Skeletal muscle tissue (tissue), 4 donors: ENCODE data around the gene STRA6. TPM values are rescaled to one million over a fixed set of nuclear protein-coding genes. Genes with fewer than 3 reads are reported as not detected.

ENCODE experiments used
- H3K27ac ChIP-seq: one replicate; pipeline ENCODE4 v1.7.0; 2013; ENCODE audit warnings: mild to moderate bottlenecking, low read depth, low read length, inconsistent platforms
- H3K27me3 ChIP-seq, 3 donors: one replicate each; pipeline ENCODE4 v1.7.0; 2013; ENCODE audit warnings: low read length in 3 of 3; ENCODE audit not compliant: control insufficient read depth in 3 of 3, insufficient read depth in 3 of 3
- H3K36me3 ChIP-seq, 3 donors: one replicate each; pipeline ENCODE4 v1.7.0; 2013; ENCODE audit warnings: low read length in 3 of 3; ENCODE audit not compliant: control insufficient read depth in 3 of 3, insufficient read depth in 3 of 3
- H3K4me1 ChIP-seq, 3 donors: one replicate each; pipeline ENCODE4 v1.7.0; 2013; ENCODE audit warnings: low read length in 3 of 3, mild to moderate bottlenecking in 3 of 3; ENCODE audit not compliant: control insufficient read depth in 3 of 3, insufficient read depth in 3 of 3
- H3K4me3 ChIP-seq, 3 donors: one replicate each; pipeline ENCODE4 v1.7.0; 2013; ENCODE audit warnings: low read length in 3 of 3
- H3K9ac ChIP-seq, 3 donors: one replicate each; pipeline ENCODE4 v1.7.0; 2013; ENCODE audit warnings: low read length in 3 of 3, mild to moderate bottlenecking in 3 of 3, moderate library complexity in 2 of 3, low read depth in 1 of 3
- H3K9me3 ChIP-seq, 3 donors: one replicate each; pipeline ENCODE4 v1.7.0; 2013; ENCODE audit warnings: low read length in 3 of 3; ENCODE audit not compliant: control insufficient read depth in 3 of 3
- total RNA-seq: library from RNA; depleted of rRNA; stranded (reverse); fragments of >200 nt; gene quantifications from one replicate; pipeline ENCODE4 v1.2.3, GENCODE V29; 2014
- donor health status: Osteomylitis.

STRA6 gene
- total RNA-seq, 1 donor from 2014 or later: 1.0 TPM

- Histone ChIP-seq H3K9me3 (no peaks in the 10 kb centered on the region), H3K27ac (no peak overlapping the region), H3K4me1 (peaks cover 7 to 14% (median 14%) of the 10 kb centered on the region in 3 donors), H3K9ac (no peak overlapping the region), H3K27me3 (peaks cover 0 to 5% (median 3%) of the 10 kb centered on the region in 3 donors), H3K4me3 (no peak overlapping the region), H3K36me3 (no peaks in the 10 kb centered on the region)
Observed at GRCh38 chr15:74184582-74185091, 17.9 kb downstream of the STRA6 start.

- no peak overlapping the region for H3K27ac ChIP-seq
- H3K4me3 ChIP-seq: no peak overlapping the region
- H3K9ac ChIP-seq: no peak overlapping the region
- H3K36me3 ChIP-seq: no peaks in the 10 kb centered on the region
- peaks cover 27 to 36% (median 32%) of the 10 kb centered on the region in 3 donors for H3K4me1 ChIP-seq
- no peaks in the 10 kb centered on the region for H3K9me3 ChIP-seq
- peaks cover 0 to 9% (median 3%) of the 10 kb centered on the region in 3 donors for H3K27me3 ChIP-seq
Observed at GRCh38 chr15:74182131-74182530, 20.5 kb downstream of the STRA6 start.

- H3K4me1 ChIP-seq: peaks cover 32 to 47% (median 38%) of the 10 kb centered on the region in 3 donors
- no peaks in the 10 kb centered on the region for H3K9me3 ChIP-seq
- H3K36me3 ChIP-seq: no peaks in the 10 kb centered on the region
- peaks cover 0 to 9% (median 3%) of the 10 kb centered on the region in 3 donors for H3K27me3 ChIP-seq
- H3K27ac ChIP-seq: no peak overlapping the region
- H3K9ac ChIP-seq: no peak overlapping the region
- no peak overlapping the region for H3K4me3 ChIP-seq
Observed at GRCh38 chr15:74180881-74181602, 21.5 kb downstream of the STRA6 start.

GRCh38 chr15:74179983-74180880, 22.4 kb downstream of the STRA6 start:
- H3K27ac ChIP-seq: peak overlapping the region; percentile 25
- peak overlapping the region in 1 of 3 donors; percentile 29 for H3K4me3 ChIP-seq
- H3K27me3 ChIP-seq: peaks cover 0 to 9% (median 3%) of the 10 kb centered on the region in 3 donors
- no peak overlapping the region for H3K9ac ChIP-seq
- H3K9me3 ChIP-seq: no peaks in the 10 kb centered on the region
- H3K4me1 ChIP-seq: peaks cover 35 to 53% (median 46%) of the 10 kb centered on the region in 3 donors
- peaks cover 0 to under 1% (median 0%) of the 10 kb centered on the region in 3 donors for H3K36me3 ChIP-seq

- Histone ChIP-seq H3K4me3 (peak overlapping the region in 1 of 3 donors; percentile 29), H3K36me3 (peaks cover 0 to 2% (median 0%) of the 10 kb centered on the region in 3 donors), H3K9me3 (no peaks in the 10 kb centered on the region), H3K27me3 (peaks cover 0 to 9% (median 3%) of the 10 kb centered on the region in 3 donors), H3K27ac (peak overlapping the region; percentile 25), H3K4me1 (peaks cover 42 to 53% (median 49%) of the 10 kb centered on the region in 3 donors), H3K9ac (peak overlapping the region in 2 of 3 donors; percentile 40 to 51)
Observed at GRCh38 chr15:74179101-74179841, 23.3 kb downstream of the STRA6 start.

DNA sequence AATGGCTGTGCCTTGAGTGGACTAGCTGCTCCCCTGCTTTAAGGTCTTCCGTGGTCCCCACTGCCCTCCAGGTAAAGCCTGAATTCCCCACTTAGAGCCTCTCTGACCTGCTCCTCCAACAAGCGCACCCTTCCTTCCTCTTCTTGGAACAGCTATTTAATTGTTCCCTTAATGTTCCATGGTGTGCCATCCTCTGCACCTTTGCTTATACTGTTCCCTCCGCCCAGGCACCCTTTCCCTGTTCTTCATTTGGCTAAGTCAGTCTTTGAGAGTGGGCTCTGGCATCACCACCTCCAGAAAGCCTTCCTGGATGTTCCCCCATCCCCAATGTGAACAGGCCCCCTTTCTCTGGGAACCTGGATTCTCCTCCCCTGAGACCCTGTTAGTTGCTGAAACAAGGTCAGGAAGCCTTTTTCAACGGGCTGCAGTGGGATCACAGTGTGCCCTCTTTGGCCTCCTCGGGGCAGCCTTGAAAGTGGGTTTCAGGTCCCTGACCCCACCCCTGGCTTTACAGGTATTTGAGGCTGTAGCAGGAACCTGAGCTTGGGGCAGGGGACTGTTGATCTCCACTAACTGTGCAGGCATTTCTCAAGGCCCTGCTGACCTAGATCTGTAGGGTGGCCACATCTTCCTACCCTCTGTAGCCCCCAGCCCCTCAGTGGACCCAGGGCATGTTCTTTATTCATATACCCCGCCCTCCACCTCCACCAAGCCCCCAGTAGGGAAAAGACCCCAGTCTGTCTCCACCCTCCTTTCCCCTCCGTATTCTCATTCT, 24.1 kb downstream of the STRA6 start:
- H3K36me3 ChIP-seq: peaks cover 0 to 2% (median 0%) of the 10 kb centered on the region in 3 donors
- H3K27ac ChIP-seq: no peak overlapping the region
- H3K27me3 ChIP-seq: peaks cover 0 to 9% (median 3%) of the 10 kb centered on the region in 3 donors
- no peak overlapping the region for H3K9ac ChIP-seq
- no peaks in the 10 kb centered on the region for H3K9me3 ChIP-seq
- H3K4me1 ChIP-seq: peaks cover 42 to 59% (median 53%) of the 10 kb centered on the region in 3 donors
- H3K4me3 ChIP-seq: no peak overlapping the region

DNA sequence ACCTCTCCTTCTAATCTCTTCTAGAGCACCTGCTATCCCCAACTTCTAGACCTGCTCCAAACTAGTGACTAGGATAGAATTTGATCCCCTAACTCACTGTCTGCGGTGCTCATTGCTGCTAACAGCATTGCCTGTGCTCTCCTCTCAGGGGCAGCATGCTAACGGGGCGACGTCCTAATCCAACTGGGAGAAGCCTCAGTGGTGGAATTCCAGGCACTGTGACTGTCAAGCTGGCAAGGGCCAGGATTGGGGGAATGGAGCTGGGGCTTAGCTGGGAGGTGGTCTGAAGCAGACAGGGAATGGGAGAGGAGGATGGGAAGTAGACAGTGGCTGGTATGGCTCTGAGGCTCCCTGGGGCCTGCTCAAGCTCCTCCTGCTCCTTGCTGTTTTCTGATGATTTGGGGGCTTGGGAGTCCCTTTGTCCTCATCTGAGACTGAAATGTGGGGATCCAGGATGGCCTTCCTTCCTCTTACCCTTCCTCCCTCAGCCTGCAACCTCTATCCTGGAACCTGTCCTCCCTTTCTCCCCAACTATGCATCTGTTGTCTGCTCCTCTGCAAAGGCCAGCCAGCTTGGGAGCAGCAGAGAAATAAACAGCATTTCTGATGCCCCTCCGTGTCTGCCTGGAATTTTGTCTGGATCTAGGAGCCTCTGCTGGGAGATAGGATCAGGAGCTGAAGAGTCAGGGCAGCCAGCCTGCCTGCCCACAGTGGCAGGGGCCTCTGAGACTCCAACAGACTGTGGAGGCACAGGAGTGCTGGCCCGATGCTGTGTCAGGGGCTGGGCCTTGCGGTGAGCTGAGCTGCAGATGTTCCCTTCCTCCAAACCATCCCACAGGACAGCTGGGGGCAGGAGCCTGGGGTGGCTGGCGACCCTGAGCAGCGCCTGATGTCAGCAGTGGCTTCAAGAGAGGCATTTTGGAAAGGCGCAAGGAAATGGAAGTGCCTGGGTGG, 26.0 kb downstream of the STRA6 start:
- Histone ChIP-seq H3K27ac (no peak overlapping the region), H3K4me1 (peaks cover 59 to 69% (median 64%) of the 10 kb centered on the region in 3 donors), H3K4me3 (peak overlapping the region in 1 of 3 donors; percentile 38), H3K9me3 (no peaks in the 10 kb centered on the region), H3K36me3 (peaks cover 0 to 2% (median 0%) of the 10 kb centered on the region in 3 donors), H3K27me3 (peaks cover 0 to 9% (median 0%) of the 10 kb centered on the region in 3 donors), H3K9ac (peak overlapping the region in 1 of 3 donors; percentile 16)
